Right atrium auricular region (tissue), 2 donors: ENCODE measurements around the gene MMP7. TPM values are rescaled to one million over a fixed set of nuclear protein-coding genes. Genes with fewer than 3 reads are reported as not detected.

Source experiments
- DNase-seq: peaks from one replicate; pipeline ENCODE4 v3.0.0-alpha.2; 2019; ENCODE audit warnings: low spot score
- H3K27ac ChIP-seq, 2 donors: fragments of 200-600 bp; sonication (generic); 1 replicate in 1 of 2; 2 replicates in 1 of 2; pipeline ENCODE4 v1.5.1; 2016 to 2019
- H3K27me3 ChIP-seq, 2 donors: fragments of 200-600 bp; sonication (generic); one replicate each; pipeline versions ENCODE4 v1.5.1 to v1.6.0; 2017 to 2019
- H3K36me3 ChIP-seq: fragments of 200-600 bp; sonication (generic); one replicate; pipeline ENCODE4 v1.5.1; 2016
- H3K4me1 ChIP-seq, 2 donors: fragments of 200-600 bp; sonication (generic); one replicate each; pipeline versions ENCODE4 v1.5.1 to v1.6.0; 2017 to 2019
- H3K4me3 ChIP-seq, 2 donors: fragments of 200-600 bp; sonication (generic); 1 replicate in 1 of 2; 2 replicates in 1 of 2; pipeline ENCODE4 v1.5.1; 2017 to 2019; ENCODE audit warnings: mild to moderate bottlenecking in 1 of 2, moderate library complexity in 1 of 2
- H3K9me3 ChIP-seq, 2 donors: fragments of 200-600 bp; sonication (generic); one replicate each; pipeline ENCODE4 v1.5.1; 2019
- CTCF ChIP-seq, 2 donors: fragments of 200-600 bp; sonication (generic); IDR thresholded peaks; one replicate each; pipeline ENCODE4 v1.5.1; 2019; ENCODE audit warnings: antibody characterized with exemption in 2 of 2
- total RNA-seq, 2 donors: library from RNA; depleted of rRNA; stranded (reverse); fragments of >200 nt; gene quantifications; one replicate each; pipeline ENCODE4 v1.1.0, GENCODE V29; 2016

Gene MMP7
- total RNA-seq, 2 donors from 2014 or later: not detected

- H3K4me1 ChIP-seq: no peaks in the 10 kb centered on the region
- no peak for TF ChIP-seq CTCF (IDR thresholded peaks at IDR 0.05)
Measured at GRCh38 chr11:102538932-102539331, 8.4 kb upstream of the MMP7 start.

GRCh38 chr11:102534261-102534872 lies 3.8 kb upstream of the MMP7 start:
- no peak overlapping the region for H3K4me3 ChIP-seq
- no peaks in the 10 kb centered on the region for H3K36me3 ChIP-seq
- H3K9me3 ChIP-seq: no peaks in the 10 kb centered on the region
- no peak for DNase-seq
- TF ChIP-seq CTCF (IDR thresholded peaks at IDR 0.05): no peak
- no peak overlapping the region for H3K27ac ChIP-seq
- no peaks in the 10 kb centered on the region for H3K27me3 ChIP-seq
- H3K4me1 ChIP-seq: no peaks in the 10 kb centered on the region

More at GRCh38 chr11:102538932-102539331, 8.4 kb upstream of the MMP7 start:
- no peak overlapping the region for H3K4me3 ChIP-seq
- H3K27me3 ChIP-seq: no peaks in the 10 kb centered on the region
- DNase-seq: no peak
- no peaks in the 10 kb centered on the region for H3K9me3 ChIP-seq
- H3K36me3 ChIP-seq: no peaks in the 10 kb centered on the region
- no peak overlapping the region for H3K27ac ChIP-seq

- H3K36me3 ChIP-seq: no peaks in the 10 kb centered on the region
- no peak overlapping the region for H3K27ac ChIP-seq
- H3K4me3 ChIP-seq: no peak overlapping the region
- DNase-seq: no peak
- H3K27me3 ChIP-seq: no peaks in the 10 kb centered on the region
- H3K9me3 ChIP-seq: no peaks in the 10 kb centered on the region
- TF ChIP-seq CTCF (IDR thresholded peaks at IDR 0.05): no peak
- no peaks in the 10 kb centered on the region for H3K4me1 ChIP-seq
Measured at GRCh38 chr11:102528618-102529017, 1.9 kb downstream of the MMP7 start.

- Histone ChIP-seq H3K9me3 (no peaks in the 10 kb centered on the region), H3K36me3 (no peaks in the 10 kb centered on the region), H3K27me3 (no peaks in the 10 kb centered on the region), H3K27ac (no peak overlapping the region), H3K4me1 (no peaks in the 10 kb centered on the region), H3K4me3 (no peak overlapping the region)
- TF ChIP-seq CTCF (IDR thresholded peaks at IDR 0.05): no peak
- no peak for DNase-seq
Measured at GRCh38 chr11:102527684-102528083, 2.9 kb downstream of the MMP7 start.

GRCh38 chr11:102527041-102527440 lies 3.5 kb downstream of the MMP7 start:
- Histone ChIP-seq H3K27ac (no peak overlapping the region), H3K9me3 (no peaks in the 10 kb centered on the region), H3K4me1 (no peaks in the 10 kb centered on the region), H3K27me3 (no peaks in the 10 kb centered on the region), H3K4me3 (no peak overlapping the region), H3K36me3 (no peaks in the 10 kb centered on the region)
- TF ChIP-seq CTCF (IDR thresholded peaks at IDR 0.05): no peak
- no peak for DNase-seq

GRCh38 chr11:102523887-102524286 lies 6.7 kb downstream of the MMP7 start:
- no peak overlapping the region for H3K27ac ChIP-seq
- no peak overlapping the region for H3K4me3 ChIP-seq
- no peaks in the 10 kb centered on the region for H3K9me3 ChIP-seq
- no peaks in the 10 kb centered on the region for H3K36me3 ChIP-seq
- no peak for DNase-seq
- no peaks in the 10 kb centered on the region for H3K27me3 ChIP-seq
- no peak for TF ChIP-seq CTCF (IDR thresholded peaks at IDR 0.05)
- H3K4me1 ChIP-seq: no peaks in the 10 kb centered on the region
